Epithelial cell of esophagus (primary cell): ENCODE measurements around the gene VPS26A.

Experiments
- DNase-seq: peaks from one replicate; pipeline ENCODE4 v3.0.0; 2010; ENCODE audit warnings: low read depth
- H3K4me3 ChIP-seq: 2 replicates; pipeline ENCODE4 v1.5.1; 2011; ENCODE audit warnings: mild to moderate bottlenecking, low read length, control low read depth
- CTCF ChIP-seq: IDR thresholded peaks from 2 replicates; pipeline ENCODE4 v1.5.1; 2011; ENCODE audit warnings: low read depth, mild to moderate bottlenecking, low read length, control low read depth, inconsistent platforms; ENCODE audit not compliant: insufficient read depth; ENCODE audit errors: missing control alignments

The VPS26A gene

GRCh38 chr10:69220041-69220451 is 96.1 kb downstream of the VPS26A start, which contains the start of gene HKDC1:
HKDC1 (plus strand) TSS chr10:69220332; CDS start chr10:69220436, 104 bp downstream.
- no peak for DNase-seq
- TF ChIP-seq CTCF: no peak
- no peak within 1 kb of the TSS for H3K4me3 ChIP-seq

- H3K4me3 ChIP-seq: no peak overlapping the region
- no peak for DNase-seq
- TF ChIP-seq CTCF: no peak
These were observed 96.5 kb downstream of the VPS26A start for GRCh38 chr10:69220507-69220906.
